ENCODE results near the gene ARHGAP9.

GRCh38 chr12:57473392-57473791, 6.3 kb downstream of the ARHGAP9 start:
- TF ChIP-seq CTCF (IDR thresholded peaks at IDR 0.05 in 8 of 11, conservative IDR thresholded peaks at IDR 0.05 in 3 of 11) (no peak), POLR2AphosphoS5 (IDR thresholded peaks at IDR 0.05) (no peak), POLR2A (IDR thresholded peaks at IDR 0.05) (no peak)
